ENCODE results near the gene TLCD3B.

DNA sequence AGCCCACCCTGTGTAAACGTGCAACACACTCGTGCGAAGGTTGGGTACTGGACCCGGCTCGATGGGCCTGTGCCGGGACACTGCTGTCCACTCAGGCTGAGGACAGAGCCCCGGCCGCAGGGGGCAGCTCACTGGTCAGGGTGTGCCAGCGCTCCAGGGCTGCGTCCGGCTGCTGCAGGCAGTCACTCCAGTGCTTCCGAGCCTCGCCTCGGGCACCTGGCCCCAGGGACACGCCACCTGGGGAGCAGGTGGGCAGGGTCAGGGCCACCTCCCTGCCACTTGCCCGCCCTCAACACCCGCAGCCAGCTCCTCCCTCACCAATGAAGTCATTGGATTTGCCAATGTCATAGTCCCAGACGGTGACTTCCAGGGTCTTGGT lies 25.0 kb downstream of the TLCD3B start:
- TF ChIP-seq, protein P1, sequence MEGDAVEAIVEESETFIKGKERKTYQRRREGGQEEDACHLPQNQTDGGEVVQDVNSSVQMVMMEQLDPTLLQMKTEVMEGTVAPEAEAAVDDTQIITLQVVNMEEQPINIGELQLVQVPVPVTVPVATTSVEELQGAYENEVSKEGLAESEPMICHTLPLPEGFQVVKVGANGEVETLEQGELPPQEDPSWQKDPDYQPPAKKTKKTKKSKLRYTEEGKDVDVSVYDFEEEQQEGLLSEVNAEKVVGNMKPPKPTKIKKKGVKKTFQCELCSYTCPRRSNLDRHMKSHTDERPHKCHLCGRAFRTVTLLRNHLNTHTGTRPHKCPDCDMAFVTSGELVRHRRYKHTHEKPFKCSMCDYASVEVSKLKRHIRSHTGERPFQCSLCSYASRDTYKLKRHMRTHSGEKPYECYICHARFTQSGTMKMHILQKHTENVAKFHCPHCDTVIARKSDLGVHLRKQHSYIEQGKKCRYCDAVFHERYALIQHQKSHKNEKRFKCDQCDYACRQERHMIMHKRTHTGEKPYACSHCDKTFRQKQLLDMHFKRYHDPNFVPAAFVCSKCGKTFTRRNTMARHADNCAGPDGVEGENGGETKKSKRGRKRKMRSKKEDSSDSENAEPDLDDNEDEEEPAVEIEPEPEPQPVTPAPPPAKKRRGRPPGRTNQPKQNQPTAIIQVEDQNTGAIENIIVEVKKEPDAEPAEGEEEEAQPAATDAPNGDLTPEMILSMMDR (IDR thresholded peaks at IDR 0.05; ENCODE audit: low read depth, low read length, poor library complexity, severe bottlenecking), result no peak
- no peak for TF ChIP-seq EZH2phosphoT487 (IDR thresholded peaks at IDR 0.05; ENCODE audit: borderline replicate concordance, low read length)
